HG03378 (cell line): ENCODE results near the gene SYPL1.

ENCODE experiments used
- ATAC-seq: cut with Tn5 transposase; IDR thresholded peaks from one replicate; pipeline ENCODE4 v1.9.1; 2021; ENCODE audit warnings: mild to moderate bottlenecking, moderate library complexity; ENCODE audit not compliant: unreplicated experiment

Gene SYPL1

GRCh38 chr7:106122713-106123112 is 10.6 kb upstream of the SYPL1 start:
- no peak for ATAC-seq

GRCh38 chr7:106121189-106121810 is 9.2 kb upstream of the SYPL1 start:
- ATAC-seq: no peak

- no peak for ATAC-seq
Measured at GRCh38 chr7:106120500-106120899, 8.4 kb upstream of the SYPL1 start.

GRCh38 chr7:106119719-106120118 is 7.6 kb upstream of the SYPL1 start:
- no peak for ATAC-seq

- ATAC-seq: no peak
Measured at GRCh38 chr7:106117786-106118544, 5.9 kb upstream of the SYPL1 start.

GRCh38 chr7:106116161-106116704 is 4.1 kb upstream of the SYPL1 start:
- ATAC-seq: no peak

GRCh38 chr7:106114716-106115383 is 2.7 kb upstream of the SYPL1 start:
- ATAC-seq: no peak

GRCh38 chr7:106112972-106113421 is 885 bp upstream of the SYPL1 start:
- ATAC-seq: no peak

- peak; percentile 16 for ATAC-seq
Measured at GRCh38 chr7:106111655-106112117, 426 bp downstream of the SYPL1 start.

GRCh38 chr7:106110885-106111654 is 1.0 kb downstream of the SYPL1 start:
- ATAC-seq: no peak

- ATAC-seq: no peak
Measured at GRCh38 chr7:106110238-106110560, 1.9 kb downstream of the SYPL1 start.

- no peak for ATAC-seq
Measured at GRCh38 chr7:106109521-106110237, 2.4 kb downstream of the SYPL1 start.

GRCh38 chr7:106108991-106109390 is 3.1 kb downstream of the SYPL1 start:
- no peak for ATAC-seq

- ATAC-seq: no peak
Measured at GRCh38 chr7:106104721-106105260, 7.3 kb downstream of the SYPL1 start.

GRCh38 chr7:106102387-106102966 is 9.6 kb downstream of the SYPL1 start:
- no peak for ATAC-seq

GRCh38 chr7:106101726-106102125 is 10.4 kb downstream of the SYPL1 start:
- no peak for ATAC-seq

- no peak for ATAC-seq
Measured at GRCh38 chr7:106100863-106101629, 11.1 kb downstream of the SYPL1 start.

- ATAC-seq: no peak
Measured at GRCh38 chr7:106099539-106099938, 12.6 kb downstream of the SYPL1 start.

- no peak for ATAC-seq
Measured at GRCh38 chr7:106098889-106099288, 13.2 kb downstream of the SYPL1 start.
